Epidermal melanocyte (primary cell): ENCODE measurements around the gene ME3.
"Not testable (repeated sequence)": the region's sequence is repeated elsewhere in the genome, so short reads cannot be mapped to it uniquely, and the experiment has no call there.

Source experiments
- DNase-seq: peaks from one replicate; pipeline ENCODE4 v3.0.0; 2011; ENCODE audit warnings: low spot score; ENCODE audit not compliant: insufficient read length

The ME3 gene

DNA sequence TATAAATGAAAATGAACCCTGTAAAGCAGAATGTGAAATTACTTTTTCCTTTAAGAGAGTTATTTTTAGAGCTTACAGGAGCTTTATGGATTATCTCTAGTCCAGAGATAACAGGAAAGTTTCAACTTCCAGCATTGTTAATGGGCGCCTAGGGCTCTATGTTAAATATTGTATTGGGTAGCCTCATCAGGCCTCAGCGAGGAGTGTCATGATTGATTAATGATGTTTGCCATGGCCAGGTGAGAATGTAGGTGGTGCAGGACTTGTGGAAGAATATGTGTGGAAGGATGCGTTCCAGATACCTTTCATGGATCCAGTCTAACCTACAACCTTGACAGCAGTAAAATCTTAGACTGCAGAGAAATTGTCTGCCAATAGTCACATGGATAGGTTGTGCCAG lies 50.6 kb downstream of the ME3 start:
- no peak for DNase-seq

DNA sequence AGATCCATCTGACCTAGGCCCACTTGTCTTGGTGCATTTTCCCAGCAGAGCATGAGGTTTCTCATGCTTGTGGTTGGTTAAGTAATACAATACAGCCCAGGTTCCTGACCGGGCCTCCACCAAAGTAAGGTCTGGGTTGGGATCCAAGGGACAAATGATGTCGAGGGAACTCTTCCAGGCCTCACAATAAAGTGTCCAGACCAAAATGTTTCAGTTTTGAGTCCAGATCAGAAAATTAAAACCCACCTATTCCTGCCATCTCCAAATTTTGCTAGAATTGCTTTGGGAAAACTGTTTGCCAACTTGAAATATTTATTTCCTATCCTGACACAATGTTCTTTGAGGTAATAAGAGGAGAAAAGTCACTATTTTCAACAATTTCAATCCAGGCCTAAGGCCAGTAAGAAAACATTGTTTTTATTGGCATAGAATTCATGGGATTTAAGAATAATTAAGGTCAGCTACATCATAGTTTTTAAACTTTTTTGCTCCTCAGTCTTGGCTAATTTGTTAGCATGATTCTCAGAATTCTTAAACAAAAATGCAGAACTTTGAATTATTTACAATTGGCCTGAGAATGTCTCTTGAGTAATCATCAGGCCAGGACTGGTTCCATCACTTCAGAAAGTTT lies 51.4 kb downstream of the ME3 start:
- DNase-seq: no peak

DNA sequence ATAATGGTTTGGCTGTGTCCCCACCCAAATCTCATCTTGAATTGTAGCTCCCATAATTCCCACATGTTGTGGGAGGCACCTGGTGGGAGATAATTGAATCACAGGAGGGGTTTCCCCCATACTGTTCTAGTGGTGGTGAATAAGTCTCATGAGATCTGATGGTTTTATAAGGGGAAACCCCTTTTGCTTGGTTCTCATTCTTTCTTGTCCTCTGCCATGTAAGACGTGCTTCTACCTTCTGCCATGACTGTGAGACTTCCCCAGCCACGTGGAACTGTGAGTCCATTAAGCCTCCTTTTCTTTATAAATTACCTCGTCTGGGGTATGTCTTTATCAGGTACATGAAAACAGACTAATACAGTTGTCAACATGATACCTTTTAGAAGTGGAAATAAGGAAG lies 53.0 kb downstream of the ME3 start:
- not testable (repeated sequence) for DNase-seq

DNA sequence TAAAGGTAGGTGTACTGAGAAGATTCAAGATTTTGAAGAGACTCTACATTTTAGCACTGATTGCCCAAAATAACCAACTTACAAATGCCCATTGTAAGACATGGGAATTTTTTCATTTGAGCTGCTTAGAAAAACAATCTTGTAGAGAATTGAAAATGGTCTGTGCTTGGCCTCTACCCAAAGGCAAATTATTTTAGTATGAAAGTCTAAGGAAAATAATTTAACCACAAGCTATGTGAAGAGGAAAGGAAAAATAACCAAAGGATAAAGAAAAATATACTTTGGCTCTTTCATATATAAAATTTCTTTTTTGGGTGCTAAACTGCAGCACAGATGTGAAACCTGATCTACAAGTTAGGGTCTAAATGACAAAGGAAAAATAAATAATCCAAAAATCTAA lies 54.9 kb downstream of the ME3 start:
- DNase-seq: no peak

DNA sequence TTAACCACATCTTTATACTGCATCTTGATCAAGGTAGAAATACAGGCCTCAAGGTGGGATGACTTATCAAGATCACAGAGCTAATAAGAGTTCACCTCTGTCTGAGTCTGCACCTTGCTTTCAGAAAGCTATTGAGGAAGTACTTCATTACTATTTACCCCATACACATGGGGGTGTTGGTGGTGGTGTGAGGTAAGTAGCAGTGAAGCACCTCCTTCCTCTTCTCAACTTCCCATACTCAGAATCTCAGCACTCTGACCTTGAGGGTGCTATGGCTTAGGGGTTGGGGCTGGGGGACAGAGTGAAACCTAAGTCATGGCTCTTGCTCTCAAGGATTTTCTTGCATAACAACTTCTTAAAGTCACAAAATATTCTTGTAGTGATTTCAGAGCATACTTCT lies 56.9 kb downstream of the ME3 start:
- DNase-seq: no peak

DNA sequence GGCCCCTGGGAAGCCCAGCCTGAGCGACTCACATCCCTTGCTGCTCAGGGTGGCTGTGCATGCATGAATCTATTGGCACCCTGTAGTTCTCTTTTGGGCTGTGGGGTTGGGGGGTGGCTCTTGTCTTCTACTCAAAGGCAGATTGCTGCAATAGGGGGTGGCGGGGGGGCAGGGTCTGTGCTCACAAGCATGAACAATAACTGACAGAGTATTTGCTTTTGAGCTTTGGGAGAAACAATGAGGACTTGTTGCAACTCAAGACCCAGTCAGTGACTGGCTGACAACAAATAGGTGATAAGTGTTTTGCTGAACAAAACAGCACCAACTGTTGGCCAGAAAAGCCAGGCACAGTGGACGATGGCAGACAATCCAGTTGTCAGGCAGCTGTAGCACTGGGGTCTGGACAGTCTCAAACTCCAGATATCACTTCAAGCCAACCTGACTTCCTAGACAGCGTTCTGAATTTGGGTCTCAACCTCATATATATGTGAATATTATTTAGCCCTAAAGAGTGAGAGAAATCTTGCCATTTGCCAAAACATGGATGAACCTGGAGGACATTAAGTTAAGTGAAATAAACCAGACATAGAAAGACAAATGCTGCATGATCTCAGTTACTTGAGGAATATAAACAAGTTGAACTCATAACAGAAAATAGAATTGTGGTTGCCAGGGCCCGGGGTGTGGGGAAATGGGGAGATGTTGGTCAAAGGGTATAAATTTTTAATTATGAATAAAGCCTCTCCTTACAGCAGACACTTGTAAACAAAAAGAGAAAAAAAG lies 61.7 kb downstream of the ME3 start:
- DNase-seq: no peak

DNA sequence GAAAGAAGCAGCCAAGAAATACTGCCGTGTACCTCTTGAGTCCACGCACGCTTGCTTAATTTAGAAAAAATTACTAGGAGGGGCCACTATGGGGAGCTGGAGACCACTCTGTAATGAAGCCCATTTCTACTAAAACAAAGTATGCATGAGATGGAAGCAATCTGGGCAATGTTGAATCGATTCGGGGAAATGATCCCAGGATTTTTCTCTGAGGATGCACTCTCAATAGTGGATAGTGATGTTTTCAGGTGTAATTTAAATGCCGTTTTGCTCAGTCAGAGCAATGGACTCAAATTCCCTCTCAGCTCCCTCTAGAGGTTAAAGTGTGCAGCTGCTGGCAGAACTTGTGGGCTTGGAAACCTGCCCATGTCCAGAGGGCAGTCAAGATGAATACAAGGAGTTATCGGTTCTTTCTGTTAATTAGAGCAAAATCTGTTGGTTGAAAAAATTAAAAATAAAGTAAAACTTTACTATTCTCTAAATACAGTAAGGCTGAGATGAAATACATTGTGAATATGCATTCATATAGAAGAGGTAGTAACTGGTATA lies 64.1 kb downstream of the ME3 start:
- peak; percentile 74 for DNase-seq

DNA sequence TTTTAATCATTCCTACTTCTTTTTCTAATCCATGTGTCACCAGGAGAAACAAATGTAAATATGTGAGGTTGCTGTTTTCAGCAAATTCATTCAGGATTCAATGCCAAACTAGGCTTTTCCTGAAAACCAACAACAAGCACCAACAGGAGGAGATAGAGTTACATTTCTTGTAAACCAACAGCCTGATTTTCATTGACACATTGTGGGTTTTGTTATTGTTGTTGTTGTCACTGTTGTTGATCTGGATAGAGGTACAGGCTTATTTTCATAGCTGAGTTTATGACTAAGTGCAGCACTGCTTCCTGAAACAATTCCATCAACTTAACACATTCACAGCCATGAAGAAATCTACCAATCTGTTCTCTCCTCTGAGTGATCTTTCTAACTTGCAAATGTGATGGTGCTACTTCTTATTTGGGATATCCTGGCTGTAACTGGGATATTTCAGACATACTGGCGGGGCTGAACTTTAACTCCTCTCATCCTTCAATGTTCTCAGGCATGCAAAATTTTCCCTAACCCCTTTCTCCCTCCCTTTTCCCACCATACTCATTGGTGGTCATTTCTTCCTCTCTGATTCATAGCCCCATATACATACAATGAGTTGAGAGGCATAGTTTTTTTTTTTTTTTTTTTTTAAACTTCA lies 65.5 kb downstream of the ME3 start:
- DNase-seq: no peak

DNA sequence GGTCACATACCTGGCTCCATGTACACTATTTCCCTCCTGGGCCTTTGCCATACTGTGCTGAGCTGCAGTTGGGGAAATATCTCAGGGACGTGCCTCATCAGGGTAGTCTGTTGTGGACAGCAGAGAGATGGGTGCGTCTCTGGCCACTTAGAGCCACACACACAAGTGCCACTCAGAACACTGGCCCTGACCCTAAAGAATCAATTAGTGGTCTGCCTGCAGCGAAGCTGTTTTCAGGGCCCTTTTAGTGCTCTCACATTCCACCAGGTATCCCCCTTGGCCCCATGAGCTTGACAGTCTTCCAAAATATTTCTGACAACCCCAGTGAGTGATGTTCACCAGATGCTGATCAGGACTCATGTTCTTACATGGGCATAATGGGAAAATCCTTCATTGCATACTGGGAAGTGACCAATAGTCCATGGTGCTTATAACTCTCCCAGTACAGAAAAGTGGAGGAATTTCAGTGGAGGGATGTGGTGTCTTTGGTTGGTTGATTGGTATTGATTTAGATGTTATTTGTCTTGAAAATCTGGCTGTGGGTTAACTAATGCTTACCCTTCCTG lies 66.1 kb downstream of the ME3 start:
- no peak for DNase-seq

DNA sequence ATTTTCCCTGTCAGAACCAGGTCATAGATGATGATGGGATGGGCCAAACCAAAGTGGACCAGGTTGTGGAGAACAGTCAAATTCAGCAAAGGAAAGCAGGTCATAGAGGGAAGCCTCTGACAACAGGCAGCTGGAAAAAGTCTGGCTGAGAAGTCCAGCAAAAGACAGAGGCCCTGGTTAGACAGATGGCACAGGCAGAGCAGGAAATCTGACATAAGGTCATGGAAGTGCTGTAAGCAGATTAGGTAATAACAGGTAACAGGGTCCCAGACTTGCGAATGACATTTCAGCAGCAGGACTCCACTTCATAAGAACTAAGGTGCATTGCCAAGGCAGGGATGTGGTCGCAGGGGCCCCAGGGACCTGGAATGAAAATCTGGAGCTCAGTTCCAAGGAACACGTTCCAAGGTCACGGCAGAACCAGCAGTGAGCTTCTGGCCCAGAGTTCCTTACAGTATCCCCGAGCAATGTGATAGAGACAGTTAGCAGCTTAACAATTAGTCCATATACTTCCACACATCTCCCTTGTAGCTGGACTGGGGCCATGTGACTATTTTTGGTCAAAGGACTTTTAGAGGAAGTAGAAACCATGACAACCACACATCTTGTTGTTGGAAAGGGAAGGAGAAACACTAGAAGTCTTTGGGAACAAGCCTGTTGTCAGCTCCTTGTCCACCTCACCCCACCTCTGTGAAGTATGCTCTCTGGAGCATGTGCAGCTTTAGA lies 75.4 kb downstream of the ME3 start:
- DNase-seq: no peak

DNA sequence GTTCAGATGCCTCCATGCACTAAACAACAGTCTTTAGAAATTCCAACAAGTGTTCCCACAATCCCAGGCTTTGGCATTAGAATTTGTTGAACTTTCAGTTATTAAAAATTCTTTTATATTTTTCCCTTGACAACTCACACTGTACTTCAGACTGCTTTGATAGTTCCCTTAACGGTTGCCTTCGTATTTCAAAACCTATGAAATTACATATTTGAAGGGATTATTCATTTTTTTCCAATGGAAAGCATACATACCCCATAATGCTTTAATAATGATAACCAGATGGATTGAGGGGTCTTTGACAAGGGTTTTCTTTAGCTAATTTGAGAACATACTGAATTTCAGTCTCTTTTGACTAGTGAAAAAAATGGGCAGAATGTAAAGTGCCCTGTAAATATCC lies 76.5 kb downstream of the ME3 start:
- DNase-seq: no peak

DNA sequence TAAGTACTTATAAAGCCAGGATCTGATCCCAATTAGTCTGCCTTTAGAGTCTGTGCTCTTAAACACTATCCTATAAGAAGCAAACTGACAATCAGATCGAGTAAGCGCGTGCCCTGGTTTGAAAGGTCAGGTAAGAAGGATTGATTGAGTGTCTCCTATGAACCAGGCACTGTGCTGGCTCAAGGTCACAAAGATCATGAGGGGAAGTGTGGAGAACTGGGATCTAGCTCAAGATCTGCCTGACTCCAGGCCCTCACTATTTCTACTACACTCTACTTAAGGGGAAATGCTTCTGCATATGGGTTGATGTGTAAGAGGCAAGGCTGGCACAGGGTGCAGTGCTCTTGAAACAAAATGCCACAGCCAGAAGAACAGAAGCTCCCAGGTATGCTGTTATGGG lies 77.0 kb downstream of the ME3 start:
- no peak for DNase-seq

DNA sequence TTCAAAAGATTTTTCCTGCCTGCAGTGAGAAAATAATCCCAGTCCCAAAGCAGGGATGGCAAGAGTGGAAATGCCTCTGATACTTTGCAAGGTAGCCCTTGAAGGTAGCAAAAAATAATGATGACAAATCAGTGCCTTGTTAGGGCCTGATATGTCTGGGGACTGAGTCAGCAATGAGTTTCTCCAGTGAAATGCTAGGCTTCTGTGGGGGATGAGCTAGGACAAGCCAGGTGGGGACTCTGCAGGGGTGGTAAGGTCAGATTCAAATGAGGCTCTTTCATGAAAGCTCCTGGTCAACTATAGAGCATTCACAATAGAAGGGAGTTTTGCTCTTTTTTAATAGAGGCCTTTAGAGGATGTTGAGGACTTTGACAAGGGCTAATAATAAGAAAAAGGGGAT lies 77.7 kb downstream of the ME3 start:
- DNase-seq: no peak

DNA sequence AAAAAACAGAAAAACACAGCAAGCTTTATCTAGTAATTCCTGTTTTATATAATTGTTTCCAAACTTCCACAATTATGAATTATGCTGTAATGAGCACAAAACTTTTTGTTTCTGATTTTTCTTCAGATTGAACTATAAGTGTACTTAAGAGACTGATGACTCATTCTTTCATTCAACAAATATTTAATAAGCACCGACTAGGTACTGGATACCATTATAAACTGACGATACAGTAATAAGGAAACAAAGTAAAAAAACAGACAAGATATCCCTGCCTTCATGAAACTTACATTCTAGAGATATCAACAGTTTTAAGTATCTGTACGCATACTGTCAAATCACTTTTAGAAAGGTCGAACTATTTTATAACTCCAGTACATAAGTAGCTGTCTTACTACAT lies 78.6 kb downstream of the ME3 start:
- DNase-seq: no peak

DNA sequence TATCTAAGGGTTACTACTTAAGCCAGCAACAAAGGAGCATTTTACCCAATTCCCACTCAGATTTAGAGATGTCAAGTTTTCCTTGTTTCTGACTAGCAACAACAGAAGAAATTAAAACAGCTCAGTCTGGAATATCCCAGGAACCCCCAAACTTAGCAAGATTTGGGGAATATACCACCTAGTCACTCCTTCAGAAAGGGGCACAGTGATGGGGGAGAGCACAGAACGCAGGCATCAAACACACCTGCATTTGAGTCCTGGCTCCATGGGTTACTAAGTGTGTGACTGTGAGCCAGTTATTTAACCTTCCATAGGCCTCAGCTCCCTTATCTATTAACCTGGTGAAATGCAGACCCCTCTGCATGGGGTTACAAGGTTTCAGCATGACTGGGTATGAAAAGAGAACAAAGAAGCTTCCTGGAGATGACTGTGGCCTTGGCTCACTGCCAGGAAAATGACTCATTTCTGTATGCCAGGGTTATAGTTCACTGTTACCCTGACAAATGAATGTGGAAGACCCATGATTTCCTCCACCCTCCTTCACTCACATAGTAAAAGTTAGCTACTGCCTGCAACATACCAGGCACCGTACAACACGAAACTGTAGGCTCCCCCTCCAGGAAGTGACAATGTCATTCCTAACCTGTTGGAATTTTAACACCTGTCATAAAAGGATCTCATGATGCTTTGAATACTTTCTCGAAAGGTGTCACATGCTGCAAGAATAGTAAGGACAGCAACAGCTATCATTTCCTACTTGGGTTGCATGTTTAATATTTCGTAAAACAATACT lies 79.6 kb downstream of the ME3 start:
- no peak for DNase-seq

DNA sequence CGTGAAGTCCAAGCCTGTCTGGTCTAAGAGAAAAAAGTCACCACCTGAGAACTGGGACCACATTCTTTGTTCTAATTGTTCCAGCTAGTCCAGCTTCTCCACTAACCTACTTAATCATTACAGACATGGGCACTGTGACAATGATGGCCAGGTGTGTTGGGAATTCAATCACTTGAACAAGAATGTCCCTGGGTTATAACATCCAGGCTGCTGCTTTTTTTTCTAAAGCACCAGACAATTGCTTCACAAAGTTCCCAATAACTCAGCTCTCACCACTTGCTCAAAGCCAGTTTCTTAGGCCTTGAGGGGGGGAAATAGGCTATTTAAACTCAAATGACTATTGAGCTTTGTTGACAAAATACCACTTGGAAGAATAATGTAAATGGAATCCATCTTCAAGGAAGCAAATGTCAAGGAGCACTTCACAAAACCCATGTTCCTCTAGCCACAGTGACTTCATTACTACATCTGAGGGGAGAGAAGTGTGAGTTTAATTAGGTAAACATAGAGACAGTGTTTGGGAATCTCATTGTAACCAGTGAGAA lies 80.3 kb downstream of the ME3 start:
- no peak for DNase-seq

DNA sequence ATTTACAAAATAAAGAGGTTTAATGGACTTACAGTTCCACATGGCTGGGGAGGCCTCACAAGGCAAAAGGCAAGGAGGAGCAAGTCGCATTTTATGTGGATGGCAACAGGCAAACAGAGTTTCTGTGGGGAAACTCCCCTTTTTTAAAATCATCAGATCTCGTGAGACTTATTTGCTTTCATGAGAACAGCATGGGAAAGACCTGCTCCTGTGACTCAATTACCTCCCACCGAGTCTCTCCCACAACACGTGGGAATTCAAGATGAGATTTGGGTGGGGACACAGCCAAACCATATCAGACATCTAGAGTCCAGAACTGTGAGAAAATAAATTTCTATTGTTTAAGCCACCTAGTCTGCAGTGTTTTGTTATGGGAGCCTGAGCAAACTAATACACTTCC lies 80.8 kb downstream of the ME3 start:
- DNase-seq: no peak

DNA sequence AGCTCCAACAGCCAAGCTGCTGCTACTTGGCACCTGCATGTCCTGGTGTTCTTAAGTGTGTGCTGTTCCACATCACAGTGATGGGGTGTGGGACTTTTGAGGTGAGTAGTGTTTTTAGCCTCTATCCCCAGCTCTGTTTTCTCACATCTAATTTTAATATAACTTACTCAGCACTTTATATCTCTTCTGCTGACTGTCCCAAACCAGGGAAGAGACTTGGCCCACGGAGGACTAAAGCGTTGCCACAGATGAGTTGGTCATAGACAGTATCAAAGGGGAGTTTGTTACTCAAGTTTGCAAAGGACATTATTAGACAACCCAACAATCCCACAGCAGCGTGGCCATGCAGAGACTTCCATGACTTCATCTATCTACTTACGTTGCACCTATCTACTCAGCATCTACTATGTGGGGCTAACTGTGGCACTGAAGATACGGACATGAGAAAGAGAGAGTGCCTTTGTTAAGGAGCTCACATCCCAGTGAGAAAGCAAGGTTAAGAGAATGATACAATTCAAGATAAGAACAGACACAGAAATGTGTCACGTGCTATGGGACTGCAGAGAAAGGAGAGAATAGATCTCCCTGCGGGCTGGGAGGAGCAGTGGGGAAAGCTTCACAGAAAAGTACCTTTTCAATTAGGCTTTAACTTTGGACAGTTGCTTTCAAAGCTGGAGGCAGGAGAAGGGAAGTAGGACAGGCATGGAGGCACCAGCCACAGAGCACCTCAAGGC lies 82.4 kb downstream of the ME3 start:
- DNase-seq: no peak

DNA sequence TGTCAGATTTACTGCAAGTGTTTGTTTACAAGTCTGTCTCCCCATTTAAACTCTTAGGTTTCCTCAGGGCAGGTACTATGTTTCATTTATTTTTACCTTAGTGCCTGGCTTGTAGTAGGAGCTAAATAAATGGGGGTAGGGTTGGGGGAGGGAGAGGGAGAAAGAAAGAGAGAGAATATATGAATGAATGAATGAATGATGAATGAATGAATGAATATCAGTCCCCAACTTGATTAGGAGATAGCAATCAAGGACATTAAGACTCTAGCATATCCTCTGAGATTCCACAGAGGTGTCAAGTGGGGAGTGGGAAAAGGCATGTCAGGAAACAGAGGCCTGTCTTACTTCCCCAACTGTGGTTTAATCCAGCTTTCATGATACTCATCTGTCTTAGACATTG lies 83.2 kb downstream of the ME3 start:
- DNase-seq: no peak
